Activated CD8-positive, alpha-beta memory T cell treated with anti-CD3 and anti-CD28 coated beads, Interleukin-2, amount 50 U/mL, for 48 hours (primary cell): ENCODE data around the gene PTK7.
"Not testable (repeated sequence)": the region's sequence is repeated elsewhere in the genome, so short reads cannot be mapped to it uniquely, and the experiment has no call there.

Source experiments
- DNase-seq: peaks from one replicate; pipeline ENCODE4 v3.0.0-alpha.2; 2020

PTK7 gene

GRCh38 chr6:43055966-43056365 is 20.1 kb upstream of the PTK7 start:
- DNase-seq = no peak

- no peak for DNase-seq
These were observed 17.6 kb upstream of the PTK7 start for GRCh38 chr6:43058531-43058930.

GRCh38 chr6:43059168-43060033 is 16.7 kb upstream of the PTK7 start, which contains the start of the genes KLC4 and MRPL2:
Gene KLC4 (plus strand): TSS chr6:43059631. CDS start chr6:43061336, 1,705 bp downstream.
Gene MRPL2 (minus strand): TSS chr6:43059434. CDS start chr6:43059381, 53 bp downstream.
- DNase-seq = peak; percentile 97

GRCh38 chr6:43060034-43060754 is 15.9 kb upstream of the PTK7 start:
- no peak for DNase-seq

GRCh38 chr6:43060755-43061633 is 15.1 kb upstream of the PTK7 start:
- DNase-seq = no peak

GRCh38 chr6:43061861-43062260 is 14.3 kb upstream of the PTK7 start:
- DNase-seq = no peak

- no peak for DNase-seq
These were observed 13.3 kb upstream of the PTK7 start for GRCh38 chr6:43062818-43063217.

GRCh38 chr6:43070028-43070632 is 6.0 kb upstream of the PTK7 start:
- DNase-seq = no peak

- DNase-seq = no peak
These were observed 1.1 kb upstream of the PTK7 start for GRCh38 chr6:43074847-43075669.

- peak; percentile 64 for DNase-seq
These were observed 584 bp downstream of the PTK7 start for GRCh38 chr6:43076464-43077332.

- DNase-seq = no peak
These were observed 1.3 kb downstream of the PTK7 start for GRCh38 chr6:43077333-43077809.

- no peak for DNase-seq
These were observed 1.9 kb downstream of the PTK7 start for GRCh38 chr6:43077981-43078511.

GRCh38 chr6:43078691-43079090 is 2.6 kb downstream of the PTK7 start:
- no peak for DNase-seq

GRCh38 chr6:43081043-43081442 is 4.9 kb downstream of the PTK7 start:
- no peak for DNase-seq

- not testable (repeated sequence) for DNase-seq
These were observed 5.8 kb downstream of the PTK7 start for GRCh38 chr6:43081922-43082321.

GRCh38 chr6:43082806-43083655 is 6.9 kb downstream of the PTK7 start:
- DNase-seq = no peak

GRCh38 chr6:43086022-43086658 is 10.0 kb downstream of the PTK7 start:
- no peak for DNase-seq

- no peak for DNase-seq
These were observed 12.5 kb downstream of the PTK7 start for GRCh38 chr6:43088654-43089056.

GRCh38 chr6:43089467-43089866 is 13.4 kb downstream of the PTK7 start:
- DNase-seq = no peak
